LNCaP clone FGC (cell line): ENCODE results near the gene RNF150.

Experiments
- DNase-seq: peaks from one replicate; pipeline ENCODE4 v3.0.0-alpha.2; 2011; ENCODE audit warnings: low read depth
- H3K4me3 ChIP-seq: 2 replicates; pipeline ENCODE4 v1.5.1; 2011; ENCODE audit warnings: mild to moderate bottlenecking, low read depth, low read length, control low read depth
- CTCF ChIP-seq: IDR thresholded peaks from 2 replicates; pipeline ENCODE4 v1.5.1; 2012; ENCODE audit warnings: mild to moderate bottlenecking; ENCODE audit not compliant: control insufficient read depth, insufficient read depth; ENCODE audit errors: extremely low read depth

RNF150 gene

GRCh38 chr4:140893939-140894338 lies 239.3 kb downstream of the RNF150 start:
- no peak for TF ChIP-seq CTCF
- no peak for DNase-seq
- no peak overlapping the region for H3K4me3 ChIP-seq

GRCh38 chr4:140888054-140888453 lies 245.2 kb downstream of the RNF150 start:
- H3K4me3 ChIP-seq = no peak overlapping the region
- no peak for DNase-seq
- TF ChIP-seq CTCF = no peak

GRCh38 chr4:140887467-140887866 lies 245.8 kb downstream of the RNF150 start:
- no peak for TF ChIP-seq CTCF
- no peak for DNase-seq
- H3K4me3 ChIP-seq = no peak overlapping the region

GRCh38 chr4:140884431-140885058 lies 248.7 kb downstream of the RNF150 start:
- no peak overlapping the region for H3K4me3 ChIP-seq

GRCh38 chr4:140877781-140878180 lies 255.5 kb downstream of the RNF150 start:
- H3K4me3 ChIP-seq = no peak overlapping the region
- DNase-seq = no peak
- no peak for TF ChIP-seq CTCF

More at GRCh38 chr4:140884431-140885058, 248.7 kb downstream of the RNF150 start:
- DNase-seq = peak; percentile 26
- peak; percentile 73 for TF ChIP-seq CTCF

- TF ChIP-seq CTCF = no peak
- no peak overlapping the region for H3K4me3 ChIP-seq
- DNase-seq = no peak
These were observed 256.5 kb downstream of the RNF150 start for GRCh38 chr4:140876615-140877364.
